Activated T-cell treated with anti-CD3 and anti-CD28 coated beads, Interleukin-2, amount 50 U/mL, for 4 hours (primary cell): Measurements from ENCODE around the gene NCOA6. TPM values are rescaled to one million over a fixed set of nuclear protein-coding genes. Genes with fewer than 3 reads are reported as not detected.

ENCODE experiments used
- ATAC-seq, 2 donors: fragments of 200-7000 bp; cut with Tn5 transposase; one replicate each; pipeline ENCODE4 v1.10.0; 2021
- DNase-seq: peaks from one replicate; pipeline ENCODE4 v3.0.0-alpha.2; 2020
- H3K27me3 Mint-ChIP-seq: one replicate; pipeline ENCODE4 v1.8.0; 2021; ENCODE audit warnings: low read depth, mixed read lengths
- H3K36me3 Mint-ChIP-seq: one replicate; pipeline ENCODE4 v1.8.0; 2022; ENCODE audit warnings: mixed read lengths; ENCODE audit not compliant: insufficient read depth
- H3K4me1 Mint-ChIP-seq: one replicate; pipeline ENCODE4 v1.8.0; 2021; ENCODE audit warnings: low read depth, mixed read lengths
- H3K4me3 Mint-ChIP-seq: one replicate; pipeline ENCODE4 v1.8.0; 2021; ENCODE audit warnings: mild to moderate bottlenecking, moderate library complexity, mixed read lengths
- H3K9me3 Mint-ChIP-seq: one replicate; pipeline ENCODE4 v1.8.0; 2021; ENCODE audit warnings: mixed read lengths
- total RNA-seq, 3 donors: library from RNA; stranded (reverse); gene quantifications; one replicate each; pipeline ENCODE4 v1.2.1, GENCODE V29; 2021

NCOA6 gene
- total RNA-seq, 3 donors from 2014 or later, result 18.9 to 23.0 (median 19.7) TPM

DNA sequence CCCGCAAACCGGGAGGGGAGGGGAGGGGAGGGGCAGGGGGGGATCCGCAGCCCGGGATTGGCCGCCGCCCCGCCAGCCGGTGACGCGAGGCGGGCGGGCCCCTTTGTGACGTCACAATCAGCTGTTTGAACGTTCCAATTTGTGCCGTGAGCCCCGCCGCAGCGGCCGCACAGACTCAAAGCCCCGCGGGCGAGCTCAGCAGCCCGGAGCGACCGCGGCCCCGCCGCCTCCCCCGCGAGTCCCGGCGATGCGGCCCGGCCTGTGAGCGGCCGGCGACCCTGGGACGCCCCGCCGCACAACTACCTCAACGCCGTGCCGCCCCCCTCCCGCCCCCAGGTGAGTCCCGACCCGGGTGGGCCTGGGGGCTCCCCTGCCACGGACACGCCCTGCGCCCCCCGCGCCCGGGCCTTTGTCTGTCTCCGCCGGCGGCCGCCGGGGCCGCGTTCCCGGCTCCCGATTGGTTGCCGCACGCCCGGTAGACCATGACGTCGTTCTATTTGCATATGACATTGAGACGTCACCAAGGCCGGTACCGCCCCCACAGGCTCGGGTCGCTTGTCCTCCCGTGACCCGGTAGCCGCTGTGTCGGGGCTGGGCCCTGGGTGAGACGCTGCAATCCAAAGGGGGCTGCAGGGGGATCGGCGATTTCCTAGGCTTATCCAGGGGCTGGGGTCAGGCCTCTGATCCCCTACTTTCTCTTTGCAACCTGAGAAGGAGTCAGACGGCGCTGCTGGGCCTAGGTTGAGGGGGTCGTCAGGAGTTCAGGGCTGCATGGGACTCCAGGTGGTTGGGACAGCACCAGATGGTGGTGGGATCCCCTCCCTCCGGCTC is 121.1 kb downstream of the NCOA6 start, which contains the start of gene TP53INP2:
TSS of gene TP53INP2 (plus strand) at position 168 of the 831 bp plus-strand sequence. CDS start 4,396 bp downstream, outside the sequence.
- Mint-ChIP-seq H3K9me3 (no peaks in the 10 kb centered on the region), H3K4me3 (peak within 1 kb of the TSS; percentile 91), H3K36me3 (no peaks in the 10 kb centered on the region), H3K27me3 (peaks cover 2% of the 10 kb centered on the region), H3K4me1 (peaks cover 21% of the 10 kb centered on the region)
- DNase-seq, result peak; percentile 84
- ATAC-seq, result peak; percentile 62 to 68

GRCh38 chr20:34703424-34704176 is 121.9 kb downstream of the NCOA6 start:
- H3K4me1 Mint-ChIP-seq, result peaks cover 19% of the 10 kb centered on the region
- peak in 1 of 2 donors; percentile 16 for ATAC-seq
- no peak for DNase-seq

DNA sequence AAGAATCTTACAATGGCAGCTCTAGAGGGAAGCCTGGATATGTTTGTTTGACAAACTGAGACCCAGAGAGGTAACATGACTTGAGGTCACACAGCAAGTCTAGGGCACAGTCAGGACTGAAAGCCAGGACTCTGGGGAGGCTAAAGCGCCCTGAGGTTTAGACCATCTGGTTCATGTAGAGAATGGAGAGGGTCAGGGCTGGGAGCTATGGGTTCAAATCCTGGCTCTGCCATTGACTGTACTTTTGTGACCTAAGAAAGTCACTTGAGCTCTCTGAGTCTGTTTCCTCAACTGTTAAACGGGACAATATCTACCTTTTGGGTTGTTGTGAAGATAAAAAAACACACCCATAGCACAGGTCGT is 122.4 kb downstream of the NCOA6 start:
- Mint-ChIP-seq H3K4me1 (peaks cover 13% of the 10 kb centered on the region), H3K27me3 (peaks cover 2% of the 10 kb centered on the region), H3K4me3 (peak overlapping the region; percentile 91), H3K36me3 (no peaks in the 10 kb centered on the region), H3K9me3 (no peaks in the 10 kb centered on the region)
- DNase-seq (no peak), ATAC-seq (no peak)

More at GRCh38 chr20:34703424-34704176, 121.9 kb downstream of the NCOA6 start:
- Mint-ChIP-seq H3K27me3 (peaks cover 2% of the 10 kb centered on the region), H3K36me3 (no peaks in the 10 kb centered on the region), H3K4me3 (peak overlapping the region; percentile 91), H3K9me3 (no peaks in the 10 kb centered on the region)

GRCh38 chr20:34701405-34702085 is 123.9 kb downstream of the NCOA6 start:
- Mint-ChIP-seq H3K4me3 (no peak overlapping the region), H3K4me1 (peaks cover 13% of the 10 kb centered on the region), H3K36me3 (no peaks in the 10 kb centered on the region), H3K9me3 (no peaks in the 10 kb centered on the region), H3K27me3 (peaks cover 2% of the 10 kb centered on the region)
- no peak for DNase-seq
- ATAC-seq, result no peak

DNA sequence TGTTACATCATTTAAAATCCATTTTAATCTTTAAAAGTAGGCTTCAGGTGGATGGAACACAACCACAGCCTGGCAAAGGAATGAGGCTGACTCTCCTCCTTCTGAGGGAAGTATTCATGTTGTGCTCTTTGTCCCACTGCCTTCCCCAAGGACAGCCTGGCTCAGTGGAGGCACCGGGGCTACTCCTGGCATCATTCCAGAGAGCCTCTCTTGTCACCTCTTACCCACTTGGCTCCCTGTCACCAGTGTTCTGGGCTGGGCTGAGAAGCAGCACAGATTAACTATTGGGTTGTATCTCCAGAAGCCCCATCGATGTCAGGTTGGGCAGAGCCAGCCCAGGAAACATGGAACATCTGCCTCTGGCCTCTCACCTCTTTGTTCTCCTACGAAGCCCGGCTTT is 132.0 kb downstream of the NCOA6 start:
- DNase-seq (no peak), ATAC-seq (no peak)
- no peaks in the 10 kb centered on the region for H3K36me3 Mint-ChIP-seq
- no peaks in the 10 kb centered on the region for H3K9me3 Mint-ChIP-seq
- no peaks in the 10 kb centered on the region for H3K4me1 Mint-ChIP-seq
- H3K4me3 Mint-ChIP-seq, result no peak overlapping the region
- peaks cover 5% of the 10 kb centered on the region for H3K27me3 Mint-ChIP-seq

- no peak for ATAC-seq
- DNase-seq, result no peak
- Mint-ChIP-seq H3K36me3 (no peaks in the 10 kb centered on the region), H3K4me3 (no peak overlapping the region), H3K27me3 (peaks cover 5% of the 10 kb centered on the region), H3K9me3 (no peaks in the 10 kb centered on the region), H3K4me1 (no peaks in the 10 kb centered on the region)
These were observed 133.6 kb downstream of the NCOA6 start for GRCh38 chr20:34691838-34692237.

GRCh38 chr20:34689486-34689885 is 136.0 kb downstream of the NCOA6 start:
- peaks cover 2% of the 10 kb centered on the region for H3K27me3 Mint-ChIP-seq
- no peak for ATAC-seq
- H3K9me3 Mint-ChIP-seq, result no peaks in the 10 kb centered on the region
- no peaks in the 10 kb centered on the region for H3K36me3 Mint-ChIP-seq
- DNase-seq, result no peak
- no peak overlapping the region for H3K4me3 Mint-ChIP-seq
- no peaks in the 10 kb centered on the region for H3K4me1 Mint-ChIP-seq

- no peaks in the 10 kb centered on the region for H3K4me1 Mint-ChIP-seq
- ATAC-seq, result no peak
- no peak overlapping the region for H3K4me3 Mint-ChIP-seq
These were observed 141.8 kb downstream of the NCOA6 start for GRCh38 chr20:34683667-34684066.

DNA sequence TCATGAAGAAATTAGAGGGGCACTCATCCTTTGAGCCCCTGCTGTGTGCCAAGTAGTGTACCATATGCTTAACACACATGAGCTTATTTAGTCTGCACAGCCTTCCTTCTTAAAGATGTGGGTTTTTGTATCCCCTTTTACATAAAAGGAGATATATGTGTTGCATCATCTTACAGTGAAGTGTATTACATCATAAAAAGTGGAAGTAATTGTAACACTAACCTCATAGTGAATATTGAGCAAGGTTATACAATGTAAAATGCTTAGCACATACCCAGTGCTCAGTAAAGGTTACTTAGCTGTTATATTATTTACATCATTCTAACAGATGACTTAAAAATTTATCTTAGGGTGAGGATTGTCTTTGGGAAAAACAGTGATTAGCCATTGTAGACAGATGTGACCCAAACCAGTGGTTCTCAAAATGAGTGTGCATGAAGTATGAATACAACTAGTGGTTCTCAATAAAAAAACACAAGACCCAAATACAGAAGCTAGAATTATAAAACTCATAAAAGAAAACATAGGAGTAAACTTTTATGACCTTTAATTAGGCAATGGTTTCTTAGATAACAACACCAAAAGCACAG is 144.8 kb downstream of the NCOA6 start:
- Mint-ChIP-seq H3K4me3 (no peak overlapping the region), H3K4me1 (peaks cover 9% of the 10 kb centered on the region), H3K27me3 (no peaks in the 10 kb centered on the region), H3K36me3 (no peaks in the 10 kb centered on the region), H3K9me3 (no peaks in the 10 kb centered on the region)
- no peak for ATAC-seq
- no peak for DNase-seq

More at GRCh38 chr20:34683667-34684066, 141.8 kb downstream of the NCOA6 start:
- no peaks in the 10 kb centered on the region for H3K27me3 Mint-ChIP-seq
- H3K9me3 Mint-ChIP-seq, result no peaks in the 10 kb centered on the region
- DNase-seq, result no peak
- no peaks in the 10 kb centered on the region for H3K36me3 Mint-ChIP-seq

GRCh38 chr20:34676642-34677373 is 148.6 kb downstream of the NCOA6 start, which contains the start of gene PIGU:
TSS of gene PIGU (minus strand) at chr20:34677092. CDS start at chr20:34677085, 7 bp downstream.
- peak; percentile 98 to 99 for ATAC-seq
- no peaks in the 10 kb centered on the region for H3K27me3 Mint-ChIP-seq
- H3K4me1 Mint-ChIP-seq, result peaks cover 13% of the 10 kb centered on the region
- H3K36me3 Mint-ChIP-seq, result no peaks in the 10 kb centered on the region
- no peaks in the 10 kb centered on the region for H3K9me3 Mint-ChIP-seq
- peak within 1 kb of the TSS; percentile 88 for H3K4me3 Mint-ChIP-seq
- DNase-seq, result peak; percentile 93

DNA sequence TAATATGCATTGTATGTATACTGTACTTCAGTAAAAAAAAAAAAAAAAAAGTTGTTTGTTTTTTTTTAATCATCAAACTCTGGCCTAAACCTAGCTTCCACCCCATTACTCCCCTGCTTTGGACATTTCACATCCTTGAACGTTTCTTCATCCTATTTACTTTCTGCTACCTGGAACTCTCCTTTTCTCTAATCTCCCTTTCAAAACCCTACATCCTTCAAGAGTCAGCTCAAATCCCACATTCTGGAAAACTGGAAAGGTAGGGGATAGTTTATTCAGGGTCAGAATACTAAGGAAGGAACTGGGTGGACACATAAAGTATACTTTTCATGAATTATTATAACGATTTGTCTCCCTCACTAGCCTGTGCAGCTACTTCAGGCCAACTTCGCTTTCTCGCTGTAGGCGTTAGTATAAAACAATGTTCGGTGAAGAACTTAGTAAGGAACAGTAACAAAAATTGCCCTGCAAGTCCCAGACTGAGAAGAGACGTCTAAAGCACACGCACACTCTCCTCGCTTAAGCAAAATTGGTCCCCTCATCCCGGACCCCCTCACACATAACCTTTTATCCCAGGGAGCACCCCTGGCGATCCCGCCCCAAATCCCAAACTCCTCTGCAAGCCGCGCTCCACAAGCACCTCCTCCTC is 149.3 kb downstream of the NCOA6 start:
- H3K4me1 Mint-ChIP-seq, result peaks cover 13% of the 10 kb centered on the region
- H3K9me3 Mint-ChIP-seq, result no peaks in the 10 kb centered on the region
- no peak for DNase-seq
- H3K4me3 Mint-ChIP-seq, result peak overlapping the region; percentile 88
- H3K27me3 Mint-ChIP-seq, result no peaks in the 10 kb centered on the region
- H3K36me3 Mint-ChIP-seq, result no peaks in the 10 kb centered on the region
- ATAC-seq, result no peak

GRCh38 chr20:34675561-34675960 is 149.9 kb downstream of the NCOA6 start:
- no peak for DNase-seq
- H3K4me3 Mint-ChIP-seq, result peak overlapping the region; percentile 88

GRCh38 chr20:34673412-34673811 is 152.0 kb downstream of the NCOA6 start:
- Mint-ChIP-seq H3K36me3 (peaks cover 3% of the 10 kb centered on the region), H3K9me3 (peaks cover 4% of the 10 kb centered on the region), H3K4me3 (no peak overlapping the region), H3K4me1 (peaks cover 13% of the 10 kb centered on the region), H3K27me3 (no peaks in the 10 kb centered on the region)
- ATAC-seq, result no peak
- DNase-seq, result no peak

More at GRCh38 chr20:34675561-34675960, 149.9 kb downstream of the NCOA6 start:
- Mint-ChIP-seq H3K27me3 (no peaks in the 10 kb centered on the region), H3K4me1 (peaks cover 13% of the 10 kb centered on the region), H3K9me3 (no peaks in the 10 kb centered on the region), H3K36me3 (no peaks in the 10 kb centered on the region)
- no peak for ATAC-seq
